ENCODE data around the gene DUXB. TPM values are rescaled to one million over a fixed set of nuclear protein-coding genes. Genes with fewer than 3 reads are reported as not detected.

DUXB gene, protein sequence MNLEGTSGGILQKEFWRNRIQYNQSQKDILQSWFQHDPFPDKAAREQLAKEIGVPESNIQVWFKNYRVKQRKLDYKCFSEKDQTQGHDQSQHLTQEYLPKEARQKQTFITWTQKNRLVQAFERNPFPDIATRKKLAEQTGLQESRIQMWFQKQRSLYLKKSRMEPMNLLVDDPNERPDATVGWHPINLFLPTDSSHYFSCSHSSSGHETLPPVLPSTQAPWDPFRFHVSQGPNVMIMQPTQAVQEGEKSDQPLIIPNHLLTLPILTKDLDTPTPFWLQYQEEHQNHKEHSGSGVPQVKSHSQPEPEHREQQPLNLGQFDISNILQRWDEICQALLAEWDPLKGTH
- total RNA-seq, result not detected
- long read RNA-seq, result 0 reads

DNA sequence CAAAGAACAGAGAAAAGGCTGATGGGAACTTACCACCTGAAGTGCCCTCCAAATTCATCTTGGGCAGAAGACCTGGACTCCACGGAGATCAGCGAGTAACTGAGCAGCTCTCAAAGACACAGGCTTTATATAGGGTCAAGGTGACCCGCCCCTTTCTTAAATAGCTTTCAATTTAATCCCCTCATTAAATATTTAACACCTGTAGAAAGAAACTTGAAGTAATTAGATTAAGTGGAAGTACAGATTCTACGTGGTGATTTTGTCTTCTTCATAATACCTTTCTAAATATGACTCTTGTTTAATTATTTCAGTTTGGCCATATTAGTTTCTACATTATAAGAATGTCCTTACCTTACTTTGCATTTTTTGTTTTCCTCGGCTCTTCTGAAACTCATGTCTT, at the start of gene DUXB:
TSS of gene DUXB (minus strand) at position 101 of the 400 bp plus-strand sequence. CDS start at position 58, 43 bp downstream.
- H3K36me3 ChIP-seq, result no peaks in the 10 kb centered on the region
- H3K27ac ChIP-seq (replicated peaks), result no peak within 1 kb of the TSS
- H3K4me3 ChIP-seq, result no peak within 1 kb of the TSS
- H3K4me1 ChIP-seq, result no peaks in the 10 kb centered on the region
- intact Hi-C loops (cut with micrococcal nuclease), result no loop called here
- TF ChIP-seq, protein P1, sequence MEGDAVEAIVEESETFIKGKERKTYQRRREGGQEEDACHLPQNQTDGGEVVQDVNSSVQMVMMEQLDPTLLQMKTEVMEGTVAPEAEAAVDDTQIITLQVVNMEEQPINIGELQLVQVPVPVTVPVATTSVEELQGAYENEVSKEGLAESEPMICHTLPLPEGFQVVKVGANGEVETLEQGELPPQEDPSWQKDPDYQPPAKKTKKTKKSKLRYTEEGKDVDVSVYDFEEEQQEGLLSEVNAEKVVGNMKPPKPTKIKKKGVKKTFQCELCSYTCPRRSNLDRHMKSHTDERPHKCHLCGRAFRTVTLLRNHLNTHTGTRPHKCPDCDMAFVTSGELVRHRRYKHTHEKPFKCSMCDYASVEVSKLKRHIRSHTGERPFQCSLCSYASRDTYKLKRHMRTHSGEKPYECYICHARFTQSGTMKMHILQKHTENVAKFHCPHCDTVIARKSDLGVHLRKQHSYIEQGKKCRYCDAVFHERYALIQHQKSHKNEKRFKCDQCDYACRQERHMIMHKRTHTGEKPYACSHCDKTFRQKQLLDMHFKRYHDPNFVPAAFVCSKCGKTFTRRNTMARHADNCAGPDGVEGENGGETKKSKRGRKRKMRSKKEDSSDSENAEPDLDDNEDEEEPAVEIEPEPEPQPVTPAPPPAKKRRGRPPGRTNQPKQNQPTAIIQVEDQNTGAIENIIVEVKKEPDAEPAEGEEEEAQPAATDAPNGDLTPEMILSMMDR (IDR thresholded peaks at IDR 0.05; ENCODE audit: borderline replicate concordance), result no peak
- no peaks in the 10 kb centered on the region for H3K9me3 ChIP-seq (replicated peaks)
- H3K27me3 ChIP-seq (ENCODE audit: low read depth), result no peaks in the 10 kb centered on the region
- DNase-seq, result no peak

DNA sequence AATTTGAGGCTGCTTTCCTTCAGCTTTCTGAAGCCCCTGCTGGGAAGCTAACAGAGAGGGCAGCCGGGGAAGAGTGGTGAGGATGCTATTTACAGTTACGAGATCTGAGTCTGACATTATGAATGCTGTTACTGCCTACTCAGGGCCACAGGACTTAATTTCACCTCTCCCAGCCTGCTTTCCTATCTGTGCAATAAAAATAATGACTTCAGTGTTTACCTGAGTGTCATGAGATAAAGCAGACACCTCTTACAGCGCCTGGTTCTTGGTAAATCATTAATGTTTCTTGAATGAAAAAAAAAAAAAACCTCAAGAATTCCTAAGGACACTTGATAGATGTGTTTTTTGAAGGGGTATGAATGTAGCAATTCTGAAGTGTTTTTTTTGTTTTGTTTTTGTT, 49.3 kb upstream of the DUXB start:
- Histone ChIP-seq H3K27me3 (ENCODE audit: low read depth) (no peaks in the 10 kb centered on the region), H3K36me3 (no peaks in the 10 kb centered on the region), H3K27ac (replicated peaks) (no peak overlapping the region), H3K4me1 (no peaks in the 10 kb centered on the region), H3K9me3 (replicated peaks) (no peaks in the 10 kb centered on the region), H3K4me3 (no peak overlapping the region)
- intact Hi-C loops (cut with micrococcal nuclease), result no loop called here
- TF ChIP-seq, protein P1 (IDR thresholded peaks at IDR 0.05; ENCODE audit: borderline replicate concordance), result no peak
- DNase-seq, result no peak

DNA sequence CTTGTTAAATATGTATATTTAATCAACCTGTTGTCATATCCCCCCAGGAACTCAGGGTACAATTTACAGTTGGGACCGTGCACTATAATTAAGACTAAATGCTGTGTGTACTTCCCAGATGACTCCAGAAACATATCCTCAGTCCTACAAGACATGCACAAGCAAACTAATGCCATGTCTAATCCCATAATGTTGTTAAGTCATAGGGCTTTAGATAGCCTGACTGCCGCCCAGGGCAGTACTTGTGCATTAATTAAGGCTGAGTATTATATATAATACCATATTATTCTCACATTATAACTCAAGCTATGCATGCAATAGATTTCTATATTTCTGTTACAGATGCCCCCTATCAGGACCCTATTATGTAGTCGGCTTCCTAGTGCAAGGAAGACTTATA, 45.1 kb upstream of the DUXB start:
- H3K27me3 ChIP-seq (ENCODE audit: low read depth), result no peaks in the 10 kb centered on the region
- no peaks in the 10 kb centered on the region for H3K4me1 ChIP-seq
- intact Hi-C loops (cut with micrococcal nuclease), result no loop called here
- TF ChIP-seq, protein P1 (IDR thresholded peaks at IDR 0.05; ENCODE audit: borderline replicate concordance), result no peak
- no peaks in the 10 kb centered on the region for H3K36me3 ChIP-seq
- H3K4me3 ChIP-seq, result no peak overlapping the region
- H3K9me3 ChIP-seq (replicated peaks), result peaks cover 26% of the 10 kb centered on the region
- no peak for DNase-seq
- no peak overlapping the region for H3K27ac ChIP-seq (replicated peaks)

DNA sequence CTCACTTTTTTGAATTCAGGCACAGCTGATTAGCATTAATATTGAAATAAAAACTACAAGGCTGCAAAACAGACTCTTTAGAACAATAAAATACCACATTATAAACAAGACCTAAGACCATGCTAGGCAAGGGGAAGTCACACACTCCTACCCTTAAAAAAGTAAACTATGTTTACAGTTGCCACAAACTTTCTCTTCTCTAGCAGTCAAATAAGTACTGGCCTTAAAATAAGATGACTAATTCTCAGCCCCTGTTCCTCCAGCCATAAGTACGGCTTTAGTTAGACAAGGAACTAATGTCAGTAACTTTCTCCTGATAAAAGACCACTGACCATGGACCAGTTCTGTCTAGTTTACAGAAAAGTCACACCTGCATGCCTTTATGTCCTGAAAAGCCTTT, 44.6 kb upstream of the DUXB start:
- no peaks in the 10 kb centered on the region for H3K36me3 ChIP-seq
- intact Hi-C loops (cut with micrococcal nuclease), result no loop called here
- H3K27me3 ChIP-seq (ENCODE audit: low read depth), result no peaks in the 10 kb centered on the region
- no peak for DNase-seq
- peaks cover 28% of the 10 kb centered on the region for H3K9me3 ChIP-seq (replicated peaks)
- no peak overlapping the region for H3K27ac ChIP-seq (replicated peaks)
- no peak overlapping the region for H3K4me3 ChIP-seq
- no peaks in the 10 kb centered on the region for H3K4me1 ChIP-seq
- TF ChIP-seq, protein P1 (IDR thresholded peaks at IDR 0.05; ENCODE audit: borderline replicate concordance), result no peak

DNA sequence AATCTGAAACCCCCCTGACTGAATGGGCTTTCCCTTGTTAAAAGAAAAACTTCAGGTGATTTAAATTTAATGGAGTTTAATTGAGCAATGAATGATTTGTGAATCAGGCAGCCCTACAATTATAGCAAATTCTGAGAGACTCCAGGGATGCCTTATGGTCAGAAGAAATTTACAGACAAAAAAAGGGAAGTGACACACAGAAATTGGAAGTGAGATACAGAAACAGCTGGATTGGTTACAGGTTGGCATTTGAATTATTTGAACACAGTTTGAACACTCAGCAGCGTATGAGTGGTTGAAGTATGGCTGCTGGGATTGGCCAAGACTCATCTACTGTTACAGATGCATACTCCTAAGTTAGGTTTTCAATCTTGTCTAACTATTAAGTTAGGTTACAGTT, 44.0 kb upstream of the DUXB start:
- Histone ChIP-seq H3K4me3 (no peak overlapping the region), H3K4me1 (no peaks in the 10 kb centered on the region), H3K9me3 (replicated peaks) (peaks cover 29% of the 10 kb centered on the region), H3K36me3 (no peaks in the 10 kb centered on the region), H3K27ac (replicated peaks) (no peak overlapping the region), H3K27me3 (ENCODE audit: low read depth) (no peaks in the 10 kb centered on the region)
- DNase-seq, result no peak
- TF ChIP-seq, protein P1 (IDR thresholded peaks at IDR 0.05; ENCODE audit: borderline replicate concordance), result no peak
- intact Hi-C loops (cut with micrococcal nuclease), result no loop called here
